HG03457 (cell line): Measurements from ENCODE around the gene EXOSC5.

Source experiments
- ATAC-seq: cut with Tn5 transposase; IDR thresholded peaks from one replicate; pipeline ENCODE4 v1.9.1; 2021; ENCODE audit warnings: moderate number of reproducible peaks; ENCODE audit not compliant: unreplicated experiment

The EXOSC5 gene

DNA sequence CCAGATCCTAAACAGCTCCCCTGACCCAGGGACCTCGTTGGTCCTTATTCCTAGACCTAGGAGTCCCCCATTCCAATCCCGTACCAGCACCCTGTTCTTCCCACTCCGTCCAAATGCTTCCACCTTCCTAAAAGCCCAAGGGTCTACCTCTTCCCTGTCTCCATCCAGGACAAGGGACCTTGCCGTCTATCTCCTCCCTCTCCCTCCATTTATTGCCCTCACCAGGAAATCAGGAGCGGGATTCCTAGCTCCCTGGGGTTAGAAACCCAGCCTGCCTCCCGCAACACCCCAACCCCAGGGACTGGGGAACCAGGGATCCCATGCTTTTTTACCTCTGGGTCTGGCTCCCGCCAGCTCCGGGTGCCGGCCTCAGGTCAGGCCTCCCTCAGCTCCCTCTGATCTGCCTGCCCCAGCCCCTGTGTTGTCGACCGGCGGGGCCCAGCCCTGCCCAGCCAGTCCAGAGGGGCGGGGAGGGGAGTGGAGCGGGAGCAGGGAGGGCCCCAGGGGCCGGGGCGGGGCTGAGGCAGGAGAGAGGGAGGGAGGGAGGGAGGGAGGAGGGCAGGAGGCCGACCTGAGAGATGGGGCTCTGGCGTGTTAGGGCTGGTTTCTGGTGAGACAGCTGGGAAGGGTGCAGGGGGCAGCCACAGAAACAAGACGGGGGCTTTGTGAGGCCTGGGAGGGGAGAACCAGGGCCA lies 29.9 kb upstream of the EXOSC5 start, which contains the start of gene B3GNT8:
Gene B3GNT8 (minus strand): TSS at position 423 of the 695 bp plus-strand sequence. CDS start 596 bp downstream, outside the sequence.
- ATAC-seq: no peak

DNA sequence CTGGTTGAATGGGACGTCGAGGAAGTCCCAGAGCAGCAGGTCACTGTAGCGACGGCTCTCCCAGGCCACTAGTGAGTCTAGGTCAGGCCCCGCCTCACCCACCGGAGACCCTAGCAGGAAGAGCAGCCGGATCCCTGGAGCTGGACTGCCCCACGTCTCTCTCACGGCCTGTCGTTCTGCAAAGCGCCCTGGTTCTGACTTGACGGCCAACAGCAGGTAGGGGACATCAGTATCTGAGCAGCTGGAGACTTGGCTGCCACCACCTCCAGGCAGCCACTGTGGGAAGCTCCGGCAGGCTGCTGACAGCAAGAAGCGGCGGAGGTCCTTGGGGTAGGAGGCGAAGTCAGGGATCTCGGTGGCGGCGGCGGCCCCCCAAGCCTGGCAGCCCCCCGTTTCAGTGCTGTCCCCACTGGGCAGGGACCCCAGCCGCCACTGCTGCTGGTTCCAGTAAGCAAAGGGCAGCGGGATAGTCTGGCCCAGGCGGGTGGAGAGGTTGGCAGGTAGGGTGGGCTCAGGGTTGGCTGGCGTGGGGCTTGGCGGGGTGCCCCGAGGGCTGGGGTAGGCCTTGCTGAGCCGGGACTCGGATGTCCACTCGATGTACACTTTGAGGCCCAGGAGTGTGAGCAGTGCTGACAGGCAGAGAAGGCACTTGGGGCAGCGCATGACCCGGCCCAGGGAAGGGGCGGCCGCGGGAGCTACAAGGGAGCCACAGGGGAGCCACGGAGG lies 29.1 kb upstream of the EXOSC5 start:
- no peak for ATAC-seq

DNA sequence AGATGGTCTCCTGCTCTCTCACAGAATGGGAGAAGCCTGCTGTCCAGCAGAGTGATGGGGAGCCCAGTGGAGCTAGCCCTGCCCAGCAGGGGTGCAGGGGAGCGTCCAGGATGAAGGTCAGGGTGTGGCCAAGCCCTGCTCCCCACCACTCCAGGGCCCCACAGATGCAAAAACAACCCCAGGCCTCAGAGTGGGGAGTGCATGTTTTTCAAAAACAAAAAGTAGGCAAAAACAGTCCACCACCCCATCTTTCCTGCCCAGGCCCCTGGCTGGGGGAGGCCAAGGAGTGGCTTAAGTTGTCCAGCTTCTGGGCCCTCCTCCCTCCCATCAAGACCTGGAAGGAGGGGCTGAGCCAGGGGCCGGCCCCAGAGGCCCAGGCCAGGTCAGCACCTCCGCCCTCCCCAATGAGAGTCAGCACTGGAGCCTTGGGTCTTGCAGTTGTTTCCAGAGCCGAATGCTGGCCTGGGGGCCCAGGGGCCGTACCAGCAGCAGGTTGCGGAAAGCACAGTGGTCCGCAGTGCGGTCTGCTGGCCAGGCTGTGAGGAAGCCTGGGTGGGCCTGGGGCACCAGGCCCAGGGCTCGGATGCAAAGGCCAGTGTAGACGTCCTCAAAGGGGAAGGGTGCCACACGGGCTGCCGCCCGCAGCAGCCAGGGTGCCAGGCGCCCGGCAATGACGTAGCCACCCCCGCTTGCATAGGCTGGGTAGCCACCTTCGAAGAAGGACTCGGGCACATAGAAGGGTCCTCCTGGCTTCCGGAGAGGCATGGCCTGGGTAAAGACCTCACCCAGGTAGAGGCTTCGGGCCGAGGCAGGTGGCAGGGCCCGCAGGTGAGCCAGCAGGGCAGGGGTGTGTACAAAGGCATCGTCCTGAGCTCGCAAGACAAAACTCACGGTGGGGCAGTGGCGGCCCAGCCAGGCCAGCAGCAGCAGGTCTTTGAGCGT lies 28.3 kb upstream of the EXOSC5 start:
- no peak for ATAC-seq

DNA sequence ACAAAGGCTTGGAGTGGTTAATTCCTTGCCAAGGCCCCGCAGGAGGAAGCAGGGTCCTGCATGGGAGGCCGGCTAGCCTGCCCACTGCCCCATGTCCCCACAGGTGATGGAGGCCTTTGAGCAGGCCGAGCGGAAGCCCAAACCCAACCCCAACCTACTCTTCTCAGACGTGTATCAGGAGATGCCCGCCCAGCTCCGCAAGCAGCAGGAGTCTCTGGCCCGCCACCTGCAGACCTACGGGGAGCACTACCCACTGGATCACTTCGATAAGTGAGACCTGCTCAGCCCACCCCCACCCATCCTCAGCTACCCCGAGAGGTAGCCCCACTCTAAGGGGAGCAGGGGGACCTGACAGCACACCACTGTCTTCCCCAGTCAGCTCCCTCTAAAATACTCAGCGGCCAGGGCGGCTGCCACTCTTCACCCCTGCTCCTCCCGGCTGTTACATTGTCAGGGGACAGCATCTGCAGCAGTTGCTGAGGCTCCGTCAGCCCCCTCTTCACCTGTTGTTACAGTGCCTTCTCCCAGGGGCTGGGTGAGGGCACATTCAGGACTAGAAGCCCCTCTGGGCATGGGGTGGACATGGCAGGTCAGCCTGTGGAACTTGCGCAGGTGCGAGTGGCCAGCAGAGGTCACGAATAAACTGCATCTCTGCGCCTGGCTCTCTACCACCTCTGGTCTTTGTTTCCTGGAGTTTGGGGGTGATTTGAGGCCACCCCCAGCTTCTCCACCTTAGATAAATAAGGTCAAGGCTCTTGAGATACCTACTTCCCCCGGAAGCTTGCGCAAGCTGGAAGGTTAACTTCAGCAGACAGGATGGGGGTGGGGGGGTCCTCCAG lies 27.4 kb upstream of the EXOSC5 start:
- no peak for ATAC-seq

DNA sequence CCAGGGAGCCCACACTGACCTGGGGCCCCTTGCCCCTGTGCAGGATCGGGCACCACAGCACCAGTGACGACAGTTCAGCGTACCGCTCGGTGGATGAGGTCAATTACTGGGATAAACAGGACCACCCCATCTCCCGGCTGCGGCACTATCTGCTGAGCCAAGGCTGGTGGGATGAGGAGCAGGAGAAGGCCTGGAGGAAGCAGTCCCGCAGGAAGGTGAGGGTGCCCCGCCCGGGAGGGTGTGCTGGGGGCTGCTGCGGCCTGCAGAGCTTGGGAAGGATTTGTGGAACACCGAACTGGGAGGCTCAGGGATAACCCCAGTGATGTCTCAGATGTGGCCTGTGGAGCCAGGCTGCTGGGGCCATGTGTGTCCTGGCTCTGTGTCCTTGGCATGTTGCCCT lies 25.8 kb upstream of the EXOSC5 start:
- no peak for ATAC-seq

DNA sequence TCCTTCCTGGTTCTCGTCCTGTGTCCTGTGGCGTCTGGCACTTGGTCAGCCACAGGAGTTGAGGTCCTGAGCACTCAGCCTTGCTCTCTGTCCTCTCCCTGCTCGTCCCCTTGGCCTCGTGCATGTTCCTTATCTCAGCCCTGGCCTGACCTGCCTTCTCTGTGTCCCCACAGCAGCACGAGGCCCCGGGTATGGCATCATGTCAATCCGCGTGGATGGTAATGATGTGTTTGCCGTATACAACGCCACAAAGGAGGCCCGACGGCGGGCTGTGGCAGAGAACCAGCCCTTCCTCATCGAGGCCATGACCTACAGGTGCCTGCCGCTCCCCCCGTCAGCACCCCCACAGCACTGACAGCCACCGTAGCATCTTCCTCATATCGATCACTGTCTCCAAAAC lies 25.3 kb upstream of the EXOSC5 start:
- no peak for ATAC-seq

DNA sequence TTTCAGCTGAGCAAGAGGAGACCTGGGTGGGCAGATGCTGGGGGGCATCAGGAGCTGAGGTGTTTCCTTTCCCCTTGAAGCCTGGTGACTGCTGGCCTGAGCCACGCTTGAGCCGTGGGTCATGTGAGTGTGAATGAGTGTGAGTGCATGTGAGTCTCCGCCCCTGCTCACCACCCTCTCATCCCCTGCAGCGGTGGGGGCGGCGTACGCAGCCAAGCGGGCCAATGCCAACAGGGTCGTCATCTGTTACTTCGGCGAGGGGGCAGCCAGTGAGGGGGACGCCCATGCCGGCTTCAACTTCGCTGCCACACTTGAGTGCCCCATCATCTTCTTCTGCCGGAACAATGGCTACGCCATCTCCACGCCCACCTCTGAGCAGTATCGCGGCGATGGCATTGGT lies 24.8 kb upstream of the EXOSC5 start:
- ATAC-seq: no peak

DNA sequence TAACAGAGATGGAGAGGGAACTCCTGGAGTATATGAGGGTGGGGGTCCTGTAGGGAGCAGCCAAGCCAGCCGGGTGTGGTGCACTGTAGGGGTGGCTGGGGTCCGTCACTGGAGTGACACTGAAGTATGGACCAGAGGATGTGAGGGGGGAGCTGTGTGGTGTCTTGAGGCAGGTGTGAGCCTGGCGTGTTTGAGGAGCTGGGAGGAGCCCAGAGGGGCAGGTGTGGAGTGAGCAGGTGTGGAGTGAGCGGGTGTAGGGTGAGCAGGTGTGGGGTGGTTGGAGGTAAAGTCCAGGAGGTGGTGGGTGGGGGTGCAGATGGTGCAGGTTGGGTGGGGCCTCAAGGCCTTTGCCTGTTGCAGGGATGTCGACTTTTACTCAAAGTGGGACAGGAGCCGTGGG lies 24.2 kb upstream of the EXOSC5 start:
- ATAC-seq: no peak

DNA sequence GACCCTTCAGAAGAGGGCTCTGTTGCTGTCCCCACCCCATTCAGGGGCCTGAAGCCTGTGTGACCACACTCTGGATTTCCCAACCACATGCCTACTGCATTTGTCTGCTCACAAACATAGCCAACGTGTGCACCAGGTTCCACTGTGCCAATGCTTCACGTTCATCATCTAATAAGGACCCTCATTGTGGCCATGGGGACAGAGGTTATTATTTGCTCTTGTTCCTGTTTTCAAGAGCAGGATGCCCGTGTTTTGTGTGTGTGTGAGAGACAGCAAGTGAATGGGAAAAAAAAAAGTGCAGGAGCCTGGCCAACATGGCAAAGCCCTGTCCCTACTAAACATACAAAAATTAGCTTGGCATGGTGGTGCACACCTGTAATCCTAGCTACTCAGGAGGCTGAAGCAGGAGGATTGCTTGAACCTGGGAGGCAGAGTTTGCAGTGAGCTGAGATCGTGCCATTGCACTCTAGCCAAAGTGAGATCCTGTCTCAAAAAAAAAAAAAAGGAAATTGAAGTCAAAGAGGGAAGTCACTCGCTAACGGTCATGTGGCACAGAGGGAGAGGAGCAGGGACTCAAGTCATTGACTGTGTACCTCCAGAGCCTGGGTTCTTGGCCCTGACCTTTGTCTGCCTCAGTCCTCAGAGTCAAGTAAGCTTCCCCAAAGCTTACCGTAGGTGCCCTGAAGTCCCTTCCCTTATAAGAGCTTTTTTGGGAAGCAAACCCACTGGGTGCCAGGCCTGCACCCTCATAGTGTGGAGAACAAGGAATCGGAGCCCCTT lies 23.1 kb upstream of the EXOSC5 start:
- no peak for ATAC-seq

DNA sequence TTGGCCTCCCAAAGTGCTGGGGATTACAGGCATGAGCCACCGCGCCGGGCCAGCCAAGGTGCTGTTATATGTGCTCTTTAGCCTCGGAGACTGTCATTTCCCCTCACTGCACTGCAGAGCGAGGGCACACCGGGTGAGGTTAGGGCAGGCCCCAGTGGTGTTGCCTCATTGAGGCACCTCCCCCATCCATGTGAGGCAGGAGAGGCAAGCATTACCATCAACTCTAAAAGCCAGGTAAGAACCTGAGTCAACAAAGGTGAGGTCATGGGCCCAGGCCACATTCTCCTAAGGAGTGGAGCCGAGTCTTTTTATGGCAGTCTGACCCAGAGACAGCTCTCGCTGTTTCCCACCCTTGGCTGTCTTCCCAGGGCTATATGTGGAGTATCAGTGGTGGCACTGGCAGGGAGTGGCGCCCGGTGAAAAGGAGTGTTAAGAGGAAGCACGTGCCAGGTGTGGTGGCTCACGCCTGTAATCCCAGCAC lies 19.1 kb upstream of the EXOSC5 start:
- ATAC-seq: no peak

DNA sequence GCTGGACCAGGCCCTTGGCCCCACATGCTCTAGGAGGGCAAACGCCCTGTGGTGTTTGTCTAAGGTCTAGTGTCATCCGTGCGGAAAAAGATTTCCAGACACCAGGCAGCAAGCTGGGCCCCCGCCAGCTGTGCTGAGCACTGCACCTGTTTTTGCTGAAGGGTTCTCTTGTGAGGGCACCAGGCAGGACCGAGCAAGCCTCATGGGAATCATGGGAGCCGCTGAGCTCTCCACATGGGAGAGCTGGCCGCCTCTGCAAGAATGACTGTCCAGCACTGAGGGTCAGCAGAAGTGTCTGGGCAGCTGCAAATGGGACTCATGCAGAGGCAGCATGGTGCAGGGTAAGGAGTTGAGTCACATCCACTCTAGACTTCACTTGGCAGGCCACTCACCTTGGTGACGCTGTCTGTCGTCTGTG lies 18.0 kb upstream of the EXOSC5 start:
- ATAC-seq: no peak

DNA sequence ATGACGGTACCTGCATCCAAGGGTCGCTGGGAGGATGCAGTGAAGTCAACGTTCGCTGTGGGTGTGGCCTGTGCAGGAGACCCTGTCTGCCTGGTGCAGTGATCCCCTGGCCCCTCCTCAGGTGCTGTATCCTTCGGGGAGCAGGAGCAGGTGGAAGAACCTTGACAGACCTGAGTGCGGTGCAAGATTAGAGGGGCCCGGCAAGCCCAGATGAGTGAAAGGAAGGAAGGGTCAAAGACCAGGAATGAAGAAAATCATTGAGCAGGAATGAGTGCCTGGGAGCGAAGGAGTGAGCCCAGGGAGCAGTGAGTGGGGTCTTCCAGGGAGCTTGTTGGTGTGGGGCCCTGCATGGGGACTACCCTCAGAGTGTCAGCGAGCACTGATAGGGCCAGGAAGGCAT lies 17.3 kb upstream of the EXOSC5 start:
- no peak for ATAC-seq

DNA sequence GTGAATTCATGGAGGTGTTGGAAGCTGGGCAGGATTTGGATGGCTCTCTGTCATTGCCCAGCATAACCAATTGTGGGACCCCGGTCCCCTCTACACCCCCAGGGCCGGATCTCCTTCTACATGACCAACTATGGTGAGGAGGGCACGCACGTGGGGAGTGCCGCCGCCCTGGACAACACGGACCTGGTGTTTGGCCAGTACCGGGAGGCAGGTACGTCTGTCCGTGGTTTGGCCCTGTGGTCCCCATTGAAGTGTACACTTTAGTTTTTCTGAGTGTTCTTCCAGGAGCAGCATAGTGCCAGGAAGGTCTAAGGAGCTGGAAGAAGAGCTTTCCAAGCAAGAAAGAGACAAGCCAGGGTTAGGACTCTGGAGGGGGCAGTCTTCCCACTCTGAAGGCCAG lies 16.8 kb upstream of the EXOSC5 start:
- no peak for ATAC-seq

DNA sequence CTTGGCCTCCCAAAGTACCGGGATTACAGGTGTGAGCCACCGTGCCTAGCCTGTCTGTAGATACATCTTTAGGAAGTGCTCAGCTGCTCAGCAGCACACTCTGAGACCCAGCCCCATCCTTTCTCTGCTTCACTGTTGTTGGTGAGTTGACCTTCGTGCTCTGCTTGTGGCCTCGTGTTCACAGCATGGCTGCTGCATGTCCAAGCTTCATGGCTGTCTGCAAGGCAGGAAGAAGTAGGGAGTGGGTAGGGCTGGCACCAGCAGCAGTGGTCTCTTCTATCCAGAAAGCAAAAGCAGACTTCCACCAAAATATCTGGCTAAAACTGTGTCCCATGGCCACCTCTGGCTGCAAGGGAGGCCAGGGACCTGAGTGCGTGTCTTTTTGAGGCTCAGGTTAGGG lies 15.8 kb upstream of the EXOSC5 start:
- ATAC-seq: no peak

DNA sequence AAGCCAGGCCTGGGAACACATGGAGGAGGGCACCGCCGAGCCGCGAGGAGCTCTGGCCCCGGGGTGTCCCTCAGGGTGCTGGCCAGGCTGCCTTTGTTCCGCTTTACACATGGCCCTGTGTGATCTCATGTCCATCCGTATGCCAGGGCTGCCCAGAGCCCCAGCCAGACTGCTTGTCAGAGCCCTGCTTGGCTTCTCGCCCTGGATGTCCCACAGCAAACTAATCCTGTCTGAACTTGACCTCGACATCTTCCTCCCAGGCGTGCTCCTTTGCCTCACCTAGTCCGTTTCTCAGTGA lies 14.8 kb upstream of the EXOSC5 start:
- no peak for ATAC-seq

DNA sequence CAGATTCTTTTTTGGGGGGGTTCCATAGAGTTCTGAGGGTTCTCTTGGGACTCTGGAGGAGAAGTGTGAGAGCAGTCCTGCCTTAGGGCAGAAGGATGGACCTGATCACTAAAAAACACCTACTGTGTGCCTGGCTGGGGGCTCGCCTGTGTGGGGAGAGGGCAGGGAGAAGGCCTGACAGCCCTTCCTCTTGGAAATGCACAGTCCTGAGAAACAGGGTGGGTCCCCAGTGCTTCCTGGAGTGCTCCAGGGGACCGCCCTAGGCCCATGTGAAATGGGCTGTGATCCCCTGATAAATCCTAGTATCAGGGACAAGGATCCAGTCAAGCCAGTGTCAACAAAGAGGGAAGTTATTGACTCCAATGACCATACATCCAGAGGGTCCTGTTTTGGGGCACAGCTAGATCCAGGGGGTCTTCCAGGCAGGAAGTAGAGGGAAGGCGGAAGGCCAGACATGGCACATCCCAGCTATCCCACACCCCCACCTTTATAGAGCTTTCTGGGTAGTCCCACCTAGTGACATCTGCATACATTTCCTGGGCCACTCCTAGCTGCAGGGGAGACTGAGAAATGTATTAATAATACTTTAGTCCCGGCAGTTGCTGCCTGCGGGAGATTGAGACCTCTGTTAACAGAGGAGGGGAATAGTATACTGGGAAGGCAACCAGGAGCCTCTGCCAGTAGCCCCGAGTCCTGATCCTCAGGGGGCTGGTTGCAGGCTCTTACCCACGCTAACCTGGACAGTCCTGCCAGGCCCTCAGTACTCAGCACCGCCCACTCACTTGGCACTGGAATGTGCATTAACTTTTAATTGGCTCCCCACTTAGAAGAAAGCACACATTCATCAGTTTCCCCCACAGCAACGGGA lies 14.2 kb upstream of the EXOSC5 start:
- ATAC-seq: no peak

DNA sequence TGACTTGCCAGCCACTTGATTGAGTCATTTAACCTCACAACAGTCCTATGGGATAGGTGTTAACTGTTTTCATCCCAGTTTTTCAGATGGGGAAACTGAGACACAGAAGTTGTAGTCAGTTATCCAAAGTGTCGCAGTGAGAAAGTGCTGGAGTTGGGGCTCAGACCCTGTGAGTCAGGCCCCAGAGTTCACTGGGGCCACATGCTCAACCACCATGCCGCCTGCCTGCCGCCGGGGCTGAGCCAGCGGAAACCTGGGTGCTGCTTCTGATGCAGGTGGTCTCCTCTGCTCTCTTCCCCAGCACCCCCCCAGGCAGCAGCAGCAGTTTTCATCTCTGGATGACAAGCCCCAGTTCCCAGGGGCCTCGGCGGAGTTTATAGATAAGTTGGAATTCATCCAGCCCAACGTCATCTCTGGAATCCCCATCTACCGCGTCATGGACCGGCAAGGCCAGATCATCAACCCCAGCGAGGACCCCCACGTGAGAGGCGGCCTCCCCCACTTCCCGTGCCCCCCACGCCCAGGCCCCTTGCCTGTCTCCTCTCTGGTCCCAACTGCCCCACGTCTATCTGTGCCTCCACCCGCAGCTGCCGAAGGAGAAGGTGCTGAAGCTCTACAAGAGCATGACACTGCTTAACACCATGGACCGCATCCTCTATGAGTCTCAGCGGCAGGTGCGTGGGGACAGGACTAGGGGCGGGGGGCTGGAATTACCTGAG lies 13.3 kb upstream of the EXOSC5 start:
- ATAC-seq: no peak

DNA sequence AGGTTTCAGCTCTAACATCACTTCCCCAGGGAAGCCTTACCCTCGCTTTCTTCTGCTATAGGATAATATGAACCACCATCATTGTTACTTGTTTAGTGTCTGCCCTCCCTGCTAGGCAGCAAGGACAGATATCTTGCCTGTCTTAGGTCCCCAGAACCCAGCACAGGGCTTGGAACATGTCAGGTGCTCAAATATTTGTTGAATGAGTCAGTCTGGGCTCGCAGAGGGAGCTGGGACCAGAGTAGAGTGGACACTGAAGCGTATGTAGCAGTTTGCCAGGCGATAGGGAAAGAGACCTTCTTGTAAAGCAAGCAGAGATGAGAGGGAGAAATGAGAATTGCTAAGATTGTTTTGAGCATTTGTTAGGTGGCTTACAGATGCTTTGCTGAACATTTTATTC lies 12.1 kb upstream of the EXOSC5 start:
- ATAC-seq: no peak
